HT-29 (cell line): Measurements from ENCODE around the gene GINM1. TPM values are rescaled to one million over a fixed set of nuclear protein-coding genes. Genes with fewer than 3 reads are reported as not detected.

ENCODE experiments used
- DNase-seq: peaks from one replicate; pipeline ENCODE4 v3.0.0-alpha.2; 2015; ENCODE audit warnings: low spot score
- small RNA-seq: library from RNA; depleted of rRNA; stranded (forward); fragments of <200 nt; gene quantifications from one replicate; pipeline ENCODE3, GENCODE V24; 2014
- total RNA-seq: library from RNA; depleted of rRNA; stranded (reverse); fragments of >200 nt; shearing (Covaris generic); gene quantifications from 2 replicates; pipeline ENCODE4 v1.2.3, GENCODE V29; 2014; rRNA removed

The GINM1 gene
- total RNA-seq, 1 experiment from 2014 or later, result 14.8 TPM

GRCh38 chr6:149593408-149593807 lies 27.2 kb downstream of the GINM1 start:
- no peak for DNase-seq

GRCh38 chr6:149600508-149600907 lies 34.3 kb downstream of the GINM1 start:
- DNase-seq, result no peak

- DNase-seq, result no peak
Measured at GRCh38 chr6:149608381-149608982, 42.3 kb downstream of the GINM1 start.

- DNase-seq, result no peak
Measured at GRCh38 chr6:149614337-149614736, 48.2 kb downstream of the GINM1 start.

GRCh38 chr6:149615805-149616204 lies 49.6 kb downstream of the GINM1 start:
- DNase-seq, result no peak

GRCh38 chr6:149627672-149628071 lies 61.5 kb downstream of the GINM1 start:
- no peak for DNase-seq

GRCh38 chr6:149628875-149629510 lies 62.8 kb downstream of the GINM1 start:
- DNase-seq, result peak; percentile 11

- DNase-seq, result no peak
Measured at GRCh38 chr6:149634315-149634714, 68.1 kb downstream of the GINM1 start.

- peak; percentile 45 for DNase-seq
Measured at GRCh38 chr6:149636124-149636523, 69.9 kb downstream of the GINM1 start.

Small RNA genes lying within 50 kb of the gene (small RNA-seq; reads per million reads assigned to genes)
- gene RF00019 (not detected), gene RF00410 (not detected), gene RNU7-3P (not detected)

Other genes with a start within 250 kb of the GINM1 start
- gene TAB2, start 248.7 kb upstream of the GINM1 start, total RNA-seq, result 7.9 and 11.7 TPM in 2 replicates
- 0.31 and 0.44 TPM in 2 replicates for gene SUMO4, start 166.1 kb upstream of the GINM1 start, total RNA-seq
- gene ZC3H12D, start 81.4 kb upstream of the GINM1 start, total RNA-seq, result not detected in 2 replicates
- gene PPIL4, start 20.3 kb upstream of the GINM1 start, total RNA-seq, result 7.6 and 8.6 TPM in 2 replicates
- 7.6 and 10.0 TPM in 2 replicates for gene KATNA1, start 82.3 kb downstream of the GINM1 start, total RNA-seq
- gene LATS1, start 151.7 kb downstream of the GINM1 start, total RNA-seq, result 9.2 and 9.4 TPM in 2 replicates
- 14.0 and 15.0 TPM in 2 replicates for gene NUP43, start 180.2 kb downstream of the GINM1 start, total RNA-seq
- 83.7 and 100 TPM in 2 replicates for gene PCMT1, start 183.4 kb downstream of the GINM1 start, total RNA-seq